ENCODE results near the gene DNAH7. TPM values are rescaled to one million over a fixed set of nuclear protein-coding genes. Genes with fewer than 3 reads are reported as not detected.

Gene DNAH7
- total and polyA plus RNA-seq, 12 donors = 0.36 to 3.6 (median 1.4) TPM

- no peak for TF ChIP-seq POLR2A (IDR thresholded peaks at IDR 0.05)
- no peak for TF ChIP-seq CTCF (IDR thresholded peaks at IDR 0.05)
- WGBS, 4 donors = 59 to 88% (median 81%) methylated on average over 1 of the region's 1 CpG
- no peak overlapping the region for H3K4me3 ChIP-seq
- DNase-seq = no peak
- H3K9me3 ChIP-seq (replicated peaks in 1 of 3) = no peaks in the 10 kb centered on the region
- no peak overlapping the region for H3K27ac ChIP-seq
- intact Hi-C loops (cut with DNase I) = no loop called here
- H3K36me3 ChIP-seq (replicated peaks in 1 of 2) = no peaks in the 10 kb centered on the region
- no peaks in the 10 kb centered on the region for H3K4me1 ChIP-seq (replicated peaks in 1 of 2)
- H3K27me3 ChIP-seq = no peaks in the 10 kb centered on the region
These were observed 165.8 kb downstream of the DNAH7 start for GRCh38 chr2:195902857-195903256.

- H3K27me3 ChIP-seq = no peaks in the 10 kb centered on the region
- DNase-seq = no peak
- TF ChIP-seq POLR2A (IDR thresholded peaks at IDR 0.05) = no peak
- TF ChIP-seq CTCF (IDR thresholded peaks at IDR 0.05) = no peak
These were observed 169.4 kb downstream of the DNAH7 start for GRCh38 chr2:195899226-195899625.

GRCh38 chr2:195898505-195899191 is 170.0 kb downstream of the DNAH7 start:
- intact Hi-C loops (cut with DNase I) = no loop called here
- no peaks in the 10 kb centered on the region for H3K9me3 ChIP-seq (replicated peaks in 1 of 3)
- no peaks in the 10 kb centered on the region for H3K36me3 ChIP-seq (replicated peaks in 1 of 2)
- H3K27ac ChIP-seq = no peak overlapping the region
- WGBS, 4 donors = 24 to 33% (median 25%) methylated on average over 9 of the region's 9 CpGs
- H3K4me1 ChIP-seq (replicated peaks in 1 of 2) = no peaks in the 10 kb centered on the region
- TF ChIP-seq POLR2A (IDR thresholded peaks at IDR 0.05) = no peak
- no peak for TF ChIP-seq CTCF (IDR thresholded peaks at IDR 0.05)
- DNase-seq = peak; percentile 71 to 91 (median 88)
- H3K4me3 ChIP-seq = no peak overlapping the region
- no peaks in the 10 kb centered on the region for H3K27me3 ChIP-seq

More at GRCh38 chr2:195899226-195899625, 169.4 kb downstream of the DNAH7 start:
- Histone ChIP-seq H3K4me1 (replicated peaks in 1 of 2) (no peaks in the 10 kb centered on the region), H3K27ac (no peak overlapping the region), H3K9me3 (replicated peaks in 1 of 3) (no peaks in the 10 kb centered on the region), H3K4me3 (no peak overlapping the region), H3K36me3 (replicated peaks in 1 of 2) (no peaks in the 10 kb centered on the region)
- intact Hi-C loops (cut with DNase I) = no loop called here

GRCh38 chr2:195891081-195891480 is 177.6 kb downstream of the DNAH7 start:
- WGBS, 4 donors = 85 to 95% (median 87%) methylated on average over 2 of the region's 2 CpGs
- no peak for TF ChIP-seq CTCF (IDR thresholded peaks at IDR 0.05)
- TF ChIP-seq POLR2A (IDR thresholded peaks at IDR 0.05) = no peak
- Histone ChIP-seq H3K27me3 (no peaks in the 10 kb centered on the region), H3K4me1 (replicated peaks in 1 of 2) (no peaks in the 10 kb centered on the region), H3K36me3 (replicated peaks in 1 of 2) (no peaks in the 10 kb centered on the region), H3K9me3 (replicated peaks in 1 of 3) (no peaks in the 10 kb centered on the region), H3K27ac (no peak overlapping the region), H3K4me3 (no peak overlapping the region)
- intact Hi-C loops (cut with DNase I) = no loop called here
- DNase-seq = no peak

All from adrenal gland (tissue), 12 donors.